GM19238 (cell line): Measurements from ENCODE around the gene ZNF208.
"Not testable (repeated sequence)": the region's sequence is repeated elsewhere in the genome, so short reads cannot be mapped to it uniquely, and the experiment has no call there.

ENCODE experiments used
- DNase-seq: peaks from one replicate; pipeline ENCODE4 v3.0.0; 2011; ENCODE audit warnings: low spot score; ENCODE audit not compliant: insufficient read length

ZNF208 gene

GRCh38 chr19:21885516-21885915 lies 125.2 kb downstream of the ZNF208 start:
- not testable (repeated sequence) for DNase-seq

GRCh38 chr19:21884786-21885185 lies 126.0 kb downstream of the ZNF208 start:
- DNase-seq = not testable (repeated sequence)

GRCh38 chr19:21883516-21883915 lies 127.2 kb downstream of the ZNF208 start:
- no peak for DNase-seq
